IMR-90 (cell line): ENCODE measurements around the gene SAFB2. TPM values are rescaled to one million over a fixed set of nuclear protein-coding genes. Genes with fewer than 3 reads are reported as not detected.

Experiments
- ATAC-seq: fragments of 200-7000 bp; cut with Tn5 transposase; 2 replicates; pipeline ENCODE4 v1.9.1; 2020; ENCODE audit warnings: low read depth, mild to moderate bottlenecking, moderate library complexity
- BruUV-seq: library from RNA; stranded (reverse); fragments of 400-500 nt; replicated peaks from 2 replicates; lab custom pipeline; 2021; lab: Mats Ljungman, UMichigan
- CTCF ChIA-PET: fragments of 300-600 bp; formaldehyde crosslinking; extraction: SDS; loops from one replicate; lab custom pipeline; 2021; ENCODE audit warnings: antibody characterized with exemption; lab: Yijun Ruan, JAX
- POLR2A ChIA-PET: fragments of 300-600 bp; sonication (Branson Sonifier 250); formaldehyde crosslinking; loops from one replicate; lab custom pipeline; 2022; ENCODE audit warnings: antibody characterized with exemption; ENCODE audit not compliant: unreplicated experiment; lab: Charles Lee
- DNase-seq: peaks from one replicate; pipeline ENCODE4 v3.0.0; 2013
- H2AFZ ChIP-seq: replicated peaks from 2 replicates; pipeline ENCODE3; 2013; ENCODE audit warnings: low read length, mild to moderate bottlenecking; ENCODE audit not compliant: poor library complexity
- H2AK5ac ChIP-seq: 2 replicates; pipeline ENCODE4 v1.6.1; 2013; ENCODE audit warnings: low read depth, low read length, inconsistent platforms
- H2AK9ac ChIP-seq: replicated peaks from 2 replicates; pipeline ENCODE3; 2013; ENCODE audit warnings: mild to moderate bottlenecking, low read depth, low read length, moderate library complexity; ENCODE audit not compliant: poor library complexity
- H2BK120ac ChIP-seq: 2 replicates; pipeline ENCODE4 v1.6.1; 2013; ENCODE audit warnings: low read depth, low read length, inconsistent platforms
- H2BK15ac ChIP-seq: 3 replicates; pipeline ENCODE4 v1.6.1; 2013; ENCODE audit warnings: low read depth, low read length, inconsistent platforms
- H2BK20ac ChIP-seq: 2 replicates; pipeline ENCODE4 v1.6.1; 2013; ENCODE audit warnings: low read depth, mild to moderate bottlenecking, inconsistent platforms, low read length, moderate library complexity
- H2BK5ac ChIP-seq: 2 replicates; pipeline ENCODE4 v1.6.1; 2013; ENCODE audit warnings: mild to moderate bottlenecking, low read depth, low read length, inconsistent platforms; ENCODE audit not compliant: poor library complexity, severe bottlenecking
- H3K14ac ChIP-seq: replicated peaks from 2 replicates; pipeline ENCODE4 v1.6.1; 2013; ENCODE audit warnings: low read depth, low read length, inconsistent platforms
- H3K18ac ChIP-seq: 2 replicates; pipeline ENCODE4 v1.6.1; 2013; ENCODE audit warnings: low read depth, low read length, control low read depth
- H3K23ac ChIP-seq: 2 replicates; pipeline ENCODE4 v1.6.1; 2013; ENCODE audit warnings: low read depth, low read length, inconsistent platforms
- H3K27ac ChIP-seq: 2 replicates; pipeline ENCODE4 v1.5.1; 2013; ENCODE audit warnings: mild to moderate bottlenecking, control low read depth, low read length; ENCODE audit not compliant: insufficient read depth
- H3K27me3 ChIP-seq: 2 replicates; pipeline ENCODE4 v1.6.1; 2013; ENCODE audit warnings: low read length; ENCODE audit not compliant: control insufficient read depth, insufficient read depth
- H3K36me3 ChIP-seq: 2 replicates; pipeline ENCODE4 v1.6.1; 2013; ENCODE audit warnings: low read length, mixed read lengths; ENCODE audit not compliant: control insufficient read depth, insufficient read depth
- H3K4ac ChIP-seq: 2 replicates; pipeline ENCODE4 v1.6.1; 2013; ENCODE audit warnings: low read depth, low read length, inconsistent platforms
- H3K4me1 ChIP-seq: 2 replicates; pipeline ENCODE4 v1.6.1; 2013; ENCODE audit warnings: low read length, mixed read lengths; ENCODE audit not compliant: control insufficient read depth, insufficient read depth
- H3K4me2 ChIP-seq: 2 replicates; pipeline ENCODE4 v1.6.1; 2013; ENCODE audit warnings: low read depth, mild to moderate bottlenecking, control low read depth, low read length, moderate library complexity
- H3K4me3 ChIP-seq: 2 replicates; pipeline ENCODE4 v1.5.1; 2013; ENCODE audit warnings: low read depth, mild to moderate bottlenecking, control low read depth, low read length, moderate library complexity; ENCODE audit not compliant: insufficient read depth
- H3K56ac ChIP-seq: 2 replicates; pipeline ENCODE4 v1.6.1; 2013; ENCODE audit warnings: low read length, inconsistent platforms; ENCODE audit not compliant: insufficient read depth; ENCODE audit errors: extremely low read depth
- H3K79me1 ChIP-seq, 2 experiments: 2 replicates each; pipeline ENCODE4 v1.6.1; 2013; ENCODE audit warnings: low read length in 2 of 2, inconsistent platforms in 1 of 2, low read depth in 1 of 2
- H3K9ac ChIP-seq: 2 replicates; pipeline ENCODE4 v1.6.1; 2013; ENCODE audit warnings: low read depth, low read length, control low read depth
- H3K9me1 ChIP-seq: 2 replicates; pipeline ENCODE4 v1.6.1; 2013; ENCODE audit warnings: low read length, inconsistent platforms; ENCODE audit not compliant: insufficient read depth
- H3K9me3 ChIP-seq: 2 replicates; pipeline ENCODE4 v1.6.1; 2013; ENCODE audit warnings: low read length; ENCODE audit not compliant: control insufficient read depth, insufficient read depth
- H4K20me1 ChIP-seq: 2 replicates; pipeline ENCODE4 v1.6.1; 2013; ENCODE audit warnings: low read length, inconsistent platforms; ENCODE audit not compliant: insufficient read depth
- H4K5ac ChIP-seq: 2 replicates; pipeline ENCODE4 v1.6.1; 2013; ENCODE audit warnings: mild to moderate bottlenecking, low read depth, low read length, control low read depth
- H4K8ac ChIP-seq, 2 experiments: 2 replicates each; pipeline ENCODE4 v1.6.1; 2013; ENCODE audit warnings: low read depth in 2 of 2, low read length in 2 of 2, control low read depth in 1 of 2, inconsistent platforms in 1 of 2
- H4K91ac ChIP-seq: 2 replicates; pipeline ENCODE4 v1.6.1; 2013; ENCODE audit warnings: low read depth, low read length, inconsistent platforms; ENCODE audit not compliant: insufficient read depth
- CEBPB ChIP-seq: IDR thresholded peaks from 2 replicates; pipeline ENCODE4 v1.6.1; 2012; ENCODE audit warnings: low read depth, low read length, improper control_type of control experiment
- CTCF ChIP-seq: conservative IDR thresholded peaks from 2 replicates; pipeline ENCODE4 v1.5.1; 2012; ENCODE audit warnings: mild to moderate bottlenecking, low read depth, low read length, improper control_type of control experiment
- ELK1 ChIP-seq: fragments of 150-350 bp; IDR thresholded peaks from 2 replicates; pipeline ENCODE4 v1.6.1; 2016; ENCODE audit warnings: low read depth, mild to moderate bottlenecking, low read length, moderate library complexity, borderline replicate concordance
- FOS ChIP-seq: fragments of 150-350 bp; IDR thresholded peaks from 2 replicates; pipeline ENCODE4 v1.6.1; 2016; ENCODE audit warnings: low read depth, low read length
- MAFK ChIP-seq: IDR thresholded peaks from 2 replicates; pipeline ENCODE4 v1.6.1; 2012; ENCODE audit warnings: low read depth, low read length, improper control_type of control experiment
- MAZ ChIP-seq: IDR thresholded peaks from 2 replicates; pipeline ENCODE4 v1.6.1; 2012; ENCODE audit warnings: low read depth, mild to moderate bottlenecking, low read length, improper control_type of control experiment, moderate library complexity, borderline replicate concordance
- MXI1 ChIP-seq: IDR thresholded peaks from 2 replicates; pipeline ENCODE4 v1.6.1; 2012; ENCODE audit warnings: low read depth, mild to moderate bottlenecking, low read length, moderate library complexity, borderline replicate concordance
- POLR2A ChIP-seq: IDR thresholded peaks from 2 replicates; pipeline ENCODE4 v1.6.1; 2012; ENCODE audit warnings: mild to moderate bottlenecking, low read depth, low read length
- RAD21 ChIP-seq: IDR thresholded peaks from 2 replicates; pipeline ENCODE4 v1.6.1; 2012; ENCODE audit warnings: low read length, improper control_type of control experiment
- RCOR1 ChIP-seq: IDR thresholded peaks from 2 replicates; pipeline ENCODE4 v1.6.1; 2012; ENCODE audit warnings: mild to moderate bottlenecking, low read length, improper control_type of control experiment; ENCODE audit not compliant: insufficient replicate concordance
- RFX5 ChIP-seq: IDR thresholded peaks from 2 replicates; pipeline ENCODE4 v1.8.0; 2012; ENCODE audit warnings: low read depth, mild to moderate bottlenecking, low read length, moderate library complexity
- WGBS, 2 experiments: methylation state at CpG; one replicate each; pipeline versions ENCODE4 v1.1.5 to v1.1.7; 2013; ENCODE audit warnings: missing lambda C conversion rate in 2 of 2; ENCODE audit not compliant: insufficient read length in 1 of 2; ENCODE audit errors: extremely low coverage in 2 of 2; 5-methylcytosine and 5-hydroxymethylcytosine counted together
- dilution Hi-C: fragments of 300-500 bp; cut with HindIII; formaldehyde crosslinking; loops from one replicate; pipeline ENCODE4 v1.14.3; 2018; ENCODE audit warnings: low sequenced_read_pairs; ENCODE audit not compliant: unreplicated experiment
- in situ Hi-C: fragments of 300-500 bp; cut with MboI; formaldehyde crosslinking; loops from 3 replicates; pipeline ENCODE4 v1.14.3; 2019; ENCODE audit warnings: low sequenced_read_pairs, inconsistent platforms, mixed read lengths
- intact Hi-C: fragments of 100-400 bp; cut with micrococcal nuclease; formaldehyde crosslinking; loops from 2 replicates; pipeline ENCODE4 v1.10.0; 2022
- polyA plus RNA-seq, 3 experiments: library from polyadenylated mRNA; depleted of rRNA; stranded (reverse); fragments of >200 nt; gene quantifications; 2 replicates each; pipeline ENCODE4 v1.2.3, GENCODE V29; 2012; ENCODE audit warnings: low replicate concordance in 1 of 3
- total RNA-seq: library from RNA; depleted of rRNA; stranded (reverse); fragments of >200 nt; gene quantifications from 2 replicates; pipeline ENCODE4 v1.2.3, GENCODE V29; 2012

Gene SAFB2
- total and polyA plus RNA-seq, 2 of the 4 experiments (the other 2 are of a cell fraction) = 11.8 to 26.2 TPM

- no peak for ATAC-seq
- Histone ChIP-seq H2BK5ac (no peak overlapping the region), H3K4me2 (no peak overlapping the region), H3K4me1 (no peaks in the 10 kb centered on the region), H2AK9ac (no peak overlapping the region), H4K5ac (no peak overlapping the region), H3K18ac (no peak overlapping the region), H3K4me3 (no peak overlapping the region), H3K36me3 (peaks cover 78% of the 10 kb centered on the region), H2BK20ac (no peak overlapping the region), H4K20me1 (peaks cover 31% of the 10 kb centered on the region), H3K9ac (no peak overlapping the region), H3K9me3 (no peaks in the 10 kb centered on the region), H3K9me1 (peaks cover 6% of the 10 kb centered on the region; the same call in 1 of the 2 replicates), H3K27me3 (no peaks in the 10 kb centered on the region), H3K14ac (no peak overlapping the region), H2AFZ (no peak overlapping the region), H2BK120ac (no peak overlapping the region), H3K79me1 (peaks cover 0 to 49% of the 10 kb centered on the region in 2 experiments; a peak in 3 of 4 replicates), H4K8ac (no peak overlapping the region), H2BK15ac (no peak overlapping the region), H3K56ac (no peak overlapping the region), H3K27ac (no peak overlapping the region), H2AK5ac (no peak overlapping the region), H3K23ac (no peak overlapping the region), H4K91ac (no peak overlapping the region), H3K4ac (no peak overlapping the region)
- intact Hi-C loops = no loop called here
- in situ Hi-C loops = no loop called here
- no peak for DNase-seq
- WGBS, 2 experiments = 96% methylated on average over 9 of the region's 17 CpGs; no CpG with 5 or more reads in 1 of the 2 experiments
- no TSS peak for BruUV-seq
- ChIA-PET POLR2A (no interaction called here), CTCF (no interaction called here)
- dilution Hi-C loops = no loop called here
- TF ChIP-seq MXI1 = no peak
- TF ChIP-seq RCOR1 = no peak
- TF ChIP-seq CTCF = no peak
- TF ChIP-seq MAZ = no peak
- no peak for TF ChIP-seq RAD21
- TF ChIP-seq RFX5 = no peak
- no peak for TF ChIP-seq FOS
- no peak for TF ChIP-seq MAFK
- no peak for TF ChIP-seq CEBPB
- TF ChIP-seq ELK1 = no peak
- no peak for TF ChIP-seq POLR2A
Measured at GRCh38 chr19:5663904-5664303, 41.3 kb upstream of the SAFB2 start.
